Tibial nerve (tissue), 4 donors: Measurements from ENCODE around the gene GPHN. TPM values are rescaled to one million over a fixed set of nuclear protein-coding genes. Genes with fewer than 3 reads are reported as not detected.

Experiments used
- DNase-seq, 2 donors: peaks; one replicate each; pipeline ENCODE4 v3.0.0-alpha.2; 2019; ENCODE audit warnings: low spot score in 2 of 2
- H3K27ac ChIP-seq, 4 donors: fragments of 200-600 bp; sonication (generic) in 3 of 4; one replicate each; pipeline ENCODE4 v1.5.1; 2017 to 2019; ENCODE audit warnings: mild to moderate bottlenecking in 1 of 4
- H3K27me3 ChIP-seq, 2 donors: fragments of 200-600 bp; sonication (generic) in 1 of 2; one replicate each; pipeline versions ENCODE4 v1.5.1 to v1.6.0; 2017 to 2019
- H3K36me3 ChIP-seq, 3 donors: fragments of 200-600 bp; sonication (generic); one replicate each; pipeline ENCODE4 v1.5.1; 2018 to 2019
- H3K4me1 ChIP-seq, 4 donors: fragments of 200-600 bp; sonication (generic) in 3 of 4; one replicate each; pipeline ENCODE4 v1.5.1; 2017 to 2019
- H3K4me3 ChIP-seq, 4 donors: fragments of 200-600 bp; sonication (generic) in 3 of 4; one replicate each; pipeline ENCODE4 v1.5.1; 2017 to 2019; ENCODE audit warnings: mild to moderate bottlenecking in 1 of 4, moderate library complexity in 1 of 4
- H3K9me3 ChIP-seq, 4 donors: fragments of 200-600 bp; sonication (generic) in 3 of 4; one replicate each; pipeline ENCODE4 v1.5.1; 2017 to 2019
- CTCF ChIP-seq, 5 experiments: fragments of 200-600 bp in 3 of 5; fragments of 450-650 bp in 2 of 5; sonication (generic) in 3 of 5; IDR thresholded peaks; one replicate each; pipeline ENCODE4 v1.5.1; 2016 to 2019; ENCODE audit warnings: antibody characterized with exemption in 5 of 5, mild to moderate bottlenecking in 3 of 5, moderate library complexity in 2 of 5
- EP300 ChIP-seq, 2 donors: sonication (generic); formaldehyde crosslinking; IDR thresholded peaks; one replicate each; pipeline ENCODE4 v1.6.1; 2017; ENCODE audit warnings: antibody characterized with exemption in 2 of 2, mild to moderate bottlenecking in 1 of 2
- POLR2A ChIP-seq, 2 donors: fragments of 450-650 bp; IDR thresholded peaks; one replicate each; pipeline ENCODE4 v1.6.1; 2017; ENCODE audit warnings: antibody characterized with exemption in 2 of 2, mild to moderate bottlenecking in 2 of 2, moderate library complexity in 2 of 2
- WGBS, 2 donors: methylation state at CpG; one replicate each; pipeline ENCODE4 v1.1.5; 2018; 5-methylcytosine and 5-hydroxymethylcytosine counted together
- total RNA-seq, 4 donors: library from RNA; depleted of rRNA; stranded (reverse); fragments of >200 nt; gene quantifications; one replicate each; pipeline ENCODE4 v1.1.0, GENCODE V29; 2016

The GPHN gene
- total RNA-seq, 4 donors from 2014 or later = 16.3 to 73.0 (median 36.8) TPM

GRCh38 chr14:66636240-66636639, 128.3 kb downstream of the GPHN start:
- Histone ChIP-seq H3K4me1 (no peaks in the 10 kb centered on the region), H3K9me3 (peaks cover 0 to 4% (median 0%) of the 10 kb centered on the region in 4 donors), H3K4me3 (no peak overlapping the region), H3K27me3 (no peaks in the 10 kb centered on the region), H3K36me3 (no peaks in the 10 kb centered on the region), H3K27ac (no peak overlapping the region)
- DNase-seq = no peak
- TF ChIP-seq EP300 (IDR thresholded peaks at IDR 0.05) = no peak
- TF ChIP-seq POLR2A (IDR thresholded peaks at IDR 0.05) = no peak
- no peak for TF ChIP-seq CTCF (IDR thresholded peaks at IDR 0.05)

GRCh38 chr14:66638689-66639088, 130.7 kb downstream of the GPHN start:
- DNase-seq = no peak
- TF ChIP-seq POLR2A (IDR thresholded peaks at IDR 0.05) = no peak
- H3K27me3 ChIP-seq = no peaks in the 10 kb centered on the region
- H3K36me3 ChIP-seq = no peaks in the 10 kb centered on the region
- H3K27ac ChIP-seq = no peak overlapping the region
- no peaks in the 10 kb centered on the region for H3K4me1 ChIP-seq
- peaks cover 0 to 4% (median 0%) of the 10 kb centered on the region in 4 donors for H3K9me3 ChIP-seq
- H3K4me3 ChIP-seq = no peak overlapping the region
- WGBS, 2 donors = 89 to 92% methylated on average over 2 of the region's 2 CpGs

- Histone ChIP-seq H3K27me3 (no peaks in the 10 kb centered on the region), H3K4me1 (no peaks in the 10 kb centered on the region), H3K36me3 (no peaks in the 10 kb centered on the region), H3K9me3 (no peaks in the 10 kb centered on the region), H3K27ac (no peak overlapping the region), H3K4me3 (no peak overlapping the region)
- whole genome bisulfite sequencing, 2 donors = 76% methylated on average over 2 of the region's 2 CpGs
- DNase-seq = no peak
- TF ChIP-seq EP300 (IDR thresholded peaks at IDR 0.05) = no peak
- TF ChIP-seq CTCF (IDR thresholded peaks at IDR 0.05) = no peak
- TF ChIP-seq POLR2A (IDR thresholded peaks at IDR 0.05) = no peak
Measured at GRCh38 chr14:66641861-66642635, 134.1 kb downstream of the GPHN start.

GRCh38 chr14:66643344-66643743, 135.4 kb downstream of the GPHN start:
- H3K4me1 ChIP-seq = no peaks in the 10 kb centered on the region
- DNase-seq = no peak
- no peak for TF ChIP-seq EP300 (IDR thresholded peaks at IDR 0.05)
- H3K27me3 ChIP-seq = no peaks in the 10 kb centered on the region
- H3K27ac ChIP-seq = no peak overlapping the region
- H3K4me3 ChIP-seq = no peak overlapping the region
- no peaks in the 10 kb centered on the region for H3K36me3 ChIP-seq
- no peaks in the 10 kb centered on the region for H3K9me3 ChIP-seq

GRCh38 chr14:66645716-66646115, 137.8 kb downstream of the GPHN start:
- no peak overlapping the region for H3K4me3 ChIP-seq
- peaks cover 0 to 5% (median 0%) of the 10 kb centered on the region in 4 donors for H3K4me1 ChIP-seq
- no peak overlapping the region for H3K27ac ChIP-seq
- H3K27me3 ChIP-seq = no peaks in the 10 kb centered on the region
- H3K9me3 ChIP-seq = no peaks in the 10 kb centered on the region
- 47 to 53% methylated on average over 1 of the region's 1 CpG for WGBS, 2 donors
- no peak for DNase-seq
- no peak for TF ChIP-seq POLR2A (IDR thresholded peaks at IDR 0.05)
- TF ChIP-seq EP300 (IDR thresholded peaks at IDR 0.05) = no peak
- TF ChIP-seq CTCF (IDR thresholded peaks at IDR 0.05) = no peak
- H3K36me3 ChIP-seq = no peaks in the 10 kb centered on the region

GRCh38 chr14:66649498-66649897, 141.6 kb downstream of the GPHN start:
- Histone ChIP-seq H3K4me1 (peaks cover 0 to 25% (median 0%) of the 10 kb centered on the region in 4 donors), H3K9me3 (no peaks in the 10 kb centered on the region), H3K36me3 (no peaks in the 10 kb centered on the region), H3K27ac (no peak overlapping the region), H3K4me3 (no peak overlapping the region), H3K27me3 (no peaks in the 10 kb centered on the region)
- WGBS, 2 donors = 81 to 90% methylated on average over 3 of the region's 3 CpGs
- no peak for DNase-seq
- TF ChIP-seq CTCF (IDR thresholded peaks at IDR 0.05) (no peak), POLR2A (IDR thresholded peaks at IDR 0.05) (no peak), EP300 (IDR thresholded peaks at IDR 0.05) (no peak)
